ENCODE measurements around the gene DYDC2.

- TF ChIP-seq CTCF (IDR thresholded peaks at IDR 0.05) (no peak), ZFX (IDR thresholded peaks at IDR 0.05; ENCODE audit: borderline replicate concordance) (no peak)
These were observed 48.5 kb downstream of the DYDC2 start for GRCh38 chr10:80405035-80405434.

Measured in 22Rv1 (cell line).